IMR-90 (cell line): Measurements from ENCODE around the gene CEP72.
"Not testable (repeated sequence)": the region's sequence is repeated elsewhere in the genome, so short reads cannot be mapped to it uniquely, and the experiment has no call there.

ENCODE experiments used
- CEBPB ChIP-seq: IDR thresholded peaks from 2 replicates; pipeline ENCODE4 v1.6.1; 2012; ENCODE audit warnings: low read depth, low read length, improper control_type of control experiment
- CTCF ChIP-seq: conservative IDR thresholded peaks from 2 replicates; pipeline ENCODE4 v1.5.1; 2012; ENCODE audit warnings: mild to moderate bottlenecking, low read depth, low read length, improper control_type of control experiment
- ELK1 ChIP-seq: fragments of 150-350 bp; IDR thresholded peaks from 2 replicates; pipeline ENCODE4 v1.6.1; 2016; ENCODE audit warnings: low read depth, mild to moderate bottlenecking, low read length, moderate library complexity, borderline replicate concordance
- POLR2A ChIP-seq: IDR thresholded peaks from 2 replicates; pipeline ENCODE4 v1.6.1; 2012; ENCODE audit warnings: mild to moderate bottlenecking, low read depth, low read length
- RAD21 ChIP-seq: IDR thresholded peaks from 2 replicates; pipeline ENCODE4 v1.6.1; 2012; ENCODE audit warnings: low read length, improper control_type of control experiment
- RCOR1 ChIP-seq: IDR thresholded peaks from 2 replicates; pipeline ENCODE4 v1.6.1; 2012; ENCODE audit warnings: mild to moderate bottlenecking, low read length, improper control_type of control experiment; ENCODE audit not compliant: insufficient replicate concordance
- RFX5 ChIP-seq: IDR thresholded peaks from 2 replicates; pipeline ENCODE4 v1.8.0; 2012; ENCODE audit warnings: low read depth, mild to moderate bottlenecking, low read length, moderate library complexity
- USF2 ChIP-seq: fragments of 150-350 bp; IDR thresholded peaks from 2 replicates; pipeline ENCODE4 v1.6.1; 2017; ENCODE audit warnings: mild to moderate bottlenecking, antibody characterized with exemption, low read length, low read depth

- not testable (repeated sequence) for TF ChIP-seq CTCF, CEBPB, POLR2A, RAD21, USF2, RFX5, ELK1, RCOR1
Observed at GRCh38 chr5:582445-582844, 29.7 kb upstream of the CEP72 start.
